ENCODE data around the gene NEDD4.
A peak's percentile ranks its signal among the peaks of the same experiment; 100 is the strongest.
"Not testable (repeated sequence)": the region's sequence is repeated elsewhere in the genome, so short reads cannot be mapped to it uniquely, and the experiment has no call there.

The NEDD4 gene

DNA sequence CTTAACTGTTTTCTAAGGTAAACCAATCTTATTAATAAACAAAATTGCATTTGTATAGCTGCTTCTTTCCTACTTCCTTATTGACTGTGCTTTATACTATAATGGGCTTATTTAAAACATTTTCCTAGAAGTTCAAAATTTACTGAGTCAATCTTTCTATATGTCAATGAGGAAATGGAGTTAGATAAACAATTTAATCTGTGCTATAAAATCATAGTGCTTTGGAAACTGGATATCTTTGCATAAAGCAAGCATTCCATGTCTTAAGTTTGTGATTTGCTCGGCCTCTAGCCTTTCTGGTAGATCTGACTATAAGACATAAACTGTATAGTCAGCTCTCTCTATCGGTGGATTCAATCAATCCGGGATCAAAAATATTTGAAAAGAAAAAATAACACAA is 99.6 kb downstream of the NEDD4 start:
- DNase-seq (ENCODE audit: low spot score): no peak

DNA sequence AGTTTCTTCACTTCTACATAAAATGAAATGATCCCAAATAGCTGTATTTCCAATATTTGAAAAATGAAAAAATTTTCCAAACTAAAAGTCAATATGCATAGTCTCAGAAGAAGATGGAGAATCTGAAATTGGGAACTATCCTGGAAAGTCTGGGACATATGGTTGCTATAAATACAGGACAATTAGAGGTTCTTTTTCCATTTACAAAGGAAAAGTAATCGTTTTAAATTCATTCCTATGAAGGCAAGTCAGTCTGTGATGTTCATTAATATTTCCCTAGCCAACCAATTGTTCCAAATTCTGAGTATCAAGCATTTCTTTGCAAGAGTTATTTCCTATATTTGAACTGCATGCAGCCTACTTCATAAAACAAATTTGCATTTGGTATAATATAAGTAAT is 102.2 kb downstream of the NEDD4 start:
- DNase-seq (ENCODE audit: low spot score): no peak

DNA sequence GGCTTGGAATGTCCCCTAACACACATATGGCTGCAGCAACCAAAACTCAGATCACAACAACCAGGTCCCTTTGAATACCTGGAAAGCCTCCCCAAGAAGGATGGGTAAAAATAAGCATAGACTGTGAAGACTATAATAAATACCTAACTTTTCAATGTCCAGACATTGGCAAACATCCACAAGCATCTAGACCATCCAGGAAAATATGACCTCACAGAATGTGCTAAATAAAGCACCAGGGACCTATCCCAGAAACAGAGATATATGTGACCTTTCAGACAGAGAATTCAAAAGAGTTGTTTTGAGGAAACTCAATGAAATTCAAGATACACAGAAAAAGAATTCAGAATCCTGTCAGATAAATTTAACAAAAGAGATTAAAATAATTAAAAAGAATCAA is 109.2 kb downstream of the NEDD4 start:
- no peak for DNase-seq (ENCODE audit: low spot score)

DNA sequence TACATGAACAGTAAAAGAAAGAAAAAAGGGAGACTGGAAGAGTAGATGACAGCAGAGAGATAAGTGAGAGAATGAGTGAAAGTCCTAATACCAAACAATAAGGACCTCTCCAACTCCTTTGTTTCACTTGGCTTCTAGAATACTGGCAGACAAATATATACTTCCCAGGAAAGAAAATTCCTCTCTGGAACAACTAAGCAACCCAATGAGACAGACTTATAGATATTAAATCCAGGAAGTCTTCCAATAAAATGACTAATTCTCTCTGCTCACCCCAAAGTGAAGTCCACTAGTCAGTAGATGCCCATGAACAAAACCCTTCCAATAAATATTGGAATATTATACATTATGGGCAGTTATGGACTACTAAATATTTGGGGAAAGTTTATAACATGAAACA is 114.2 kb downstream of the NEDD4 start:
- no peak for DNase-seq (ENCODE audit: low spot score)

DNA sequence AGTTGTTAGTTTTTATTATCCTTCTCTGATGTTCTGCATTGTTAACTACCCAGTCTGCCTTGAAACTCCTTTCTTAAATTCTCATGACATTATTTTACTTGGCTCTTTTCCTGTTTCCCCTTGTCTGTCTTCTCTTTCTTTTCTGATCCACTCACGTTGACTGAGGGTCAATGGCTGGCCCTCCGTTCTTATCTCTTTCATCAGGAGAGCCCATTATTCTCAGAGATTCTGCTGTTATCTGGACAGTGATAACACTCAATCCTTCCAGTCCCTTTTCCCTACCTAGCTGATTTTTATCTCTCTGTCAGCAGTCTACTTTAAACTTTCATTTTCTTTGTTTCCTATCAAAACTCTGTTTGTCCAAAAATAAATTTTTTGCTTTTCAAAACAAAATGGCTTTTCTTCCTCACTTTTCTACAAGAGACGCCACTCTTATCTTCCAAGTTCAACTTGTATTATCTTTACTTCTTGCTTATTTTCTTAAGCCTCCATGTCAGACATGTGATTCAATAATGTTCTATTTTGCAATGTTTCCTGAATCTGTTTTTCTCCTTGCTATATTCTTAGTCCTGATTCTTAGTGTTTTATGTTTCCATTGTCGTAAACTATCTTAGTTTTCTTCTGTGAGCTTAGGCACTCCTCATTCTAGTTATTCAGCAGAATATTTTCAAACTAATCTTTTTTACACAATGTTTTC is 120.2 kb downstream of the NEDD4 start:
- DNase-seq (ENCODE audit: low spot score): no peak

DNA sequence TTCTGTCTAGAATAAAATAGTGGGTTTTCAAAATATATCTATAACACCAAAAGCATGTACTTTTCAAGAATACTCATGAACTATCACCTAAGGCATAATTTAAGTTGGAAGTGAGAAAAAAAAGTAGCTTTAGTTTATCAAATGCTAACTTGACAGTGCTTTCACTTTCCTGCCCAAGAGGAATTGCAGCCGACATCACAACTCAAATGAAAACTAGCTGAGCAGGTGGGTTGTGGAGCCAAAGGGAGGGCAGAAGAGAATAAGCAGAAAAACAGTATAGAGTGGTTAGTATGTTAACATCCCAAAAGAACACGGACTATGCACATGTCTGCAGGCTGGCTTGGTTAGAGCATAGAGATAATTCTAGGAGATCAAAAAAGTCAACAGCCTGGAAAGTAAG is 120.9 kb downstream of the NEDD4 start:
- no peak for DNase-seq (ENCODE audit: low spot score)

DNA sequence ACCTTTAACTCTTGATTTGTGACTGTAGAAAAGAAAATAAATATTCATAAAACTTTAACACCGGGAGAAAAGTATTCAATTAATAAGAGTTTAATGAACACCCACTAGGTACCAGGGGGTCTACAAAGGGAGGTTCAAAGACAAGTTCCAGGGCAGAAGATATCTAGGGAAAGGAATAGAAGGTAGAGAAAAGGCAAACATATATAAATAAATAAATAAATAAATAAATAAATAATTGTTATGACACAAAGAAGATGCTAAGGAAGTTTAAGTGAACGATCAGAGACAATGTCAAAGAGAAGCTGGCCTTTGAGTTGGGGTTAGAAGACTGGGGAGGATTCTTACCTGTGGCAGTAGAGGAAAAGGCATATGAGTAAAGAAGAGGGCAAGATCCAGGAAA is 123.8 kb downstream of the NEDD4 start:
- no peak for DNase-seq (ENCODE audit: low spot score)

DNA sequence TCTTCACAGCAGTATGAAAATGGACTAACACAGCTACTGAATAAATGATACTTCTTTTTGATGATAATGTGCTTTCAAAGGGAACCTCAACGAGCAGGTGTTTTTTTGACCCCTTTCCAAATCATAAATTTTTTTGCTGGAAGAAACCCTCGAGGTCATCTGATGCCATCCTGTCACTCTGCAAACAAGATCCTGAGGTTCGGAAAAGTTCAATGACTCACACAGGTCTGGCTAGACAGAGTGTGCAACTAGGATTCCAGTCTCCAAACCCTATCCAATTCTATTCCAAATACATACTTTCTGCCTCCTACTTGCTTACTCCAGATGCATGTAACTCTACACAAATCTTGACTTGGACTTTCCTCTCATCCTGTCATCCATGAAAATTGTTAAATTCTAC is 124.7 kb downstream of the NEDD4 start:
- no peak for DNase-seq (ENCODE audit: low spot score)

DNA sequence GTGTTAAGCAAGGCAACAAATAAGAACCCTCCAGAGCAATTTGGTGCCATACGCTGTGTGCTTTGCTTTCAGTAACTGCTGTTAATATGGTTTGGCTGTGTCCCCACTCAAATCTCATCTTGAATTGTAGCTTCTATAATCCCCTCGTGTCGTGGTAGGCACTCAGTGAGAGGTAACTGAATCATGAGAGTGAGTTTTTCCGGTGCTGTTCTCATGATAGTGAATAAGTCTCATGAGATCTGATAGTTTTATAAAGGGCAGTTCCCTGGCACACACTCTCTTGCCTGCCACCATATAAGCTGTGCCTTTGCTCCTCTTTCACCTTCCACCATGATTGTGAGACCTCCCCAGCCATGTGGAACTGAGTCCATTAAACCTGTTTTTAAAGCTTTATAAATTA is 125.1 kb downstream of the NEDD4 start:
- not testable (repeated sequence) for DNase-seq (ENCODE audit: low spot score)

DNA sequence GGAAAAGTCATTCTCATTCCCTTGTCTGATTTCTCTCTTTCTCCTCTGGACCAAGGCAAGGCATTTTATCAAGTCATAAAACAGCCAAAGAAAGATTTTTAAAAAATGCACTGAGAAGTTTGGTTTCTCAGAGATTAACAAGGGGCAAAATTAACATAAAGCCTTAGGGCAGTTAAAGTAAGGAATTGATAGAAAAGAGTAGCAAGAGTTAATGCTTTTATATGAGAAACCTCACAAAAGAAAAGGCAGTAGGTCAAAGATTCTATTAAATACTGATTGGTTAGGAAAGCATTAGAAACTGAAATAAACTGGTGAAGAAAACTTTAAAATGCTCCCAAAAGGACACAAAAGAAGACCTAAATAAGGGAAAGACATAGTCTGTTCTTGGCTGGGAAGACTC is 129.5 kb downstream of the NEDD4 start:
- DNase-seq (ENCODE audit: low spot score): no peak

DNA sequence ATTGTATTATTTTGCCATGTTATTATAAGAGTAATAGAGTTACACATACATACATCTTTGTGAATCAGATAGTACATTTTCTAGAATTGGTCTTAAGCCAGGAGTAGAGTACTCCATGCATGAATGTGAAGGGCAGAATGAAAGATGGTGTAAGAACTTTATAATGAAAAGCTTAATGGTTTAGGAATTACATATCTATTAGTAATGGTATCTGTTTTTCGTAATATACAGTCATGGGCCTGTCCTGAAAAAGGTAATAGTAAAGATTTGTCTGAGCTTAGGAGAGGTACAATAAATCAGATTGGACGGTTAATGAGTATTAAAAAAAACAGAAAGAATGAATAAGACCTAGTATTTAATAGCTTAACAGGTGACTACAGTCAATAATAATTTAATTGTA is 132.3 kb downstream of the NEDD4 start:
- DNase-seq (ENCODE audit: low spot score): no peak

DNA sequence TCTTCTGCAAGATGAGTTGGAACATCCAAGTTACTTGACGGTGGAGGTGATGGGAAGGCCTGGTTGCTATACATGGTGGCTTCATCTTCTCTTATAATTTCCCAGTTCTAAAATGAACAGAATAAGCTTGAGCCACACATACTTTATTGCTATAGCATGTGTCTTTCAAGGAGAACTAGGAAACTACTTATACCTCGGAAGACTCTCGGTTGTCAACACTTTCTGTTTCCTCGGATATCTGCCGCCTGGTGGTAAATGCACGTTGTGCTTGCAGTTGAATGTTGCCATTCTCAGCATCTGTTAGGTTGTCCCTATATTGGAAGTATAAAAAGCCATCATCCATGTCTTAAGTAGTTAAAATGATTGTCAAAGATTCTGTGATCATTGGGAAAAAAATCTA is 132.9 kb downstream of the NEDD4 start:
- DNase-seq (ENCODE audit: low spot score): no peak

DNA sequence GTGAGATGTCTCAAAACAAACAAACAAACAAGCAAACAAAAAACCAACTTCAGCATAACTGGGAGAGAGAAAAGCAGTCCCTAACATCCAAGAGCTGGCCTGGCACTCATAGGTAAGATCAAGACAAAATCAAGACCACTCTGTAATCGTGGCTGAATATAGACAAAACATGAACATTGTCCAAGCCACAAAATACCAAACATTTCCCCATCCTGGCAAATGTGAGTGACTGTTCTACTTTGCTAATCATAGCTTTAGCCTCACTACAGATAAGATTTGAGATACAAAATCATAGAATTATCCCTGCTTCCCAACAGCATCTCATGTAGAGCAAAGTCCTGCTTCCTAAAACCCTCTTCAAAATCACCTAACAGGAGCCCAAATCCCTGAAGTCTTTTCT is 133.7 kb downstream of the NEDD4 start:
- no peak for DNase-seq (ENCODE audit: low spot score)

DNA sequence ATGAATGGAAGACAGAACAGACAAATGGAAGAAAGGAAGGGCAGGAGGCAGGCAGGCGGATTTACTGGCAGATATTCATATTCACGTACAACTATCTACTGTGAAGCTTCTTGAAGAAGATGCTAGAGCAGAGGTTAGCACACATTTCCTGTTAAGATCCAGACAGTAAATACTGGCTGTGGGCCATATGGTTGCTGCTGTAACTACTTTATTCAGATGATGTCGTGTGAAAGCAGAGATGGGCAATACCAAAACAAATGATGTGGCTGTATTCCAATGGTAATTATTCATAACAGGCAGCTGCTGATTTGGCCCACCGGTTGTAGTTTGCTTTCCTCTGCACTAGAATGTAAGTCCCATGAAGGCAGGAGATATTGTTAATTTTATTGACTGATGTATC is 134.8 kb downstream of the NEDD4 start:
- no peak for DNase-seq (ENCODE audit: low spot score)

DNA sequence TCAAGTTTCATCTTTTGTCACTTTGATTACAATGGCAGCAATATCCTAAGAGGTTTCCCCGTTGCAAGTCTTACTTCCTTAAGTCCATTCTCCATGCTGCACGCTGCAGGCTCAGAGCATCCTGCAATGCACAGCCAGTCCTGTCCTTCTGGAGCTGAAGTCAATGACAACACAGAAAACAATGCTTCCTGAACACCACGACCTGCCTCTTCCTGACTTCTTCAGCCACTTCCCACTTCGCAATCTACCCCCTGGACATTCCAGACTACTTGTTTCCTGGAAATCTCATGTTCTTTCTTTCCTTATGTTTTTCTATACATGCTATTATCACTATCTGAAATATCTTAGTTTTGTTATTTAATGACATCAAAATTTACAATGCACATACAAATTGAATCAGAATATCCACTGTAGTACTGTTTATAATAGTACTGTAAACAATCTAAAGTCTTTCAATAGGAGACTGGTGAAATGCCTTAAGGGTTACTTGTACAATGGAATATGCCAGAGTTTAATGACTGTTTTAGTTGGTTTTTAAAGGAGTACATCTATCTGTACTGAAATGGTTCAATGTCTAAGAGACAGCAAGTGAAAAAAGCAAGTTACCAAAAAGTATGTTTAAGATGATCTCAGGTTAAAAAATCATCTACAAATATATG is 136.8 kb downstream of the NEDD4 start:
- DNase-seq (ENCODE audit: low spot score): no peak

DNA sequence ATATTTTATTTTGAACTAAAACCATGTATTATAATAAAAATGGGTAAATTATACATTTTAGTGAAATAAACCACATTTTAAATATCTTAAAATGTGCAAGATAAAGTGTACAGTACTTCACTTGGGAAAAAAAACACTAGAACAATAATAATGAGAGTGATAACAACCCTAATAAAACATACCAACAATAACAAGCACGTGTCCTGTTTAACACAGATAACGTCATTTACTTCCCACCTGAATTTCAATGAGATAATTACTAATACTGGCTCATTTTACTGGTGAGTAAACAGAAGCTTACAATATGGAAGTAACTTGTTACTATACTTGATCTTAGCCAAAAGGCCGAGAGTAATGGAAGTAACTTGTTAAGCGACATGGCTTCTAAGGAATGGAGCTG is 140.3 kb downstream of the NEDD4 start:
- no peak for DNase-seq (ENCODE audit: low spot score)

DNA sequence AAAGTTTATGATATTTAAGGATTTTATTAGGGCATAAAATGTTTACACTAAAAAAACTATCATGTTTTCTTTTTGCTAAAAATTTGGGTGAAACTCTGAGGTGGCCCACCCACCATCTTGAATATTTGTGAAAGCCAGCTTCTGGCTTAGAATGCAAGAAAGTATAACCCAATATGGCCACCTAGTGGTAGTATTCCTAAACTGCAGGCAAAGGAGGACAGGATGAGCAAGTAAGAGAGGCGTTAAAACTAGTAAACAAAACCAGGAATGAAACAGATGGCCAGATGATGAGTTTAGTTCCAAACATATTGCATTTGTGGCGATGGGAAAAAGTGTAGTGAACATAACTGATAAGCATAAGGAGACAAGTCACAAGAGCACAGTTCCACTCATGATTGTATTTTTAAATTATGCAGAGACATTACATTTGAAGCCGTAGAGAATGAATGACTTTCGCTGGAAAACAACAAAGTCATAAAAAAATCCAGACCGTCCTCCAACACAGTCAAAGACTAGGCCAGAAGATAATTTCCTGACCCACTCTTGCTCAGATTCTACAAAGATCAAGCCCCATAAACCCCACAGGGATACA is 147.2 kb downstream of the NEDD4 start:
- peak; percentile 50 for DNase-seq (ENCODE audit: low spot score)

DNA sequence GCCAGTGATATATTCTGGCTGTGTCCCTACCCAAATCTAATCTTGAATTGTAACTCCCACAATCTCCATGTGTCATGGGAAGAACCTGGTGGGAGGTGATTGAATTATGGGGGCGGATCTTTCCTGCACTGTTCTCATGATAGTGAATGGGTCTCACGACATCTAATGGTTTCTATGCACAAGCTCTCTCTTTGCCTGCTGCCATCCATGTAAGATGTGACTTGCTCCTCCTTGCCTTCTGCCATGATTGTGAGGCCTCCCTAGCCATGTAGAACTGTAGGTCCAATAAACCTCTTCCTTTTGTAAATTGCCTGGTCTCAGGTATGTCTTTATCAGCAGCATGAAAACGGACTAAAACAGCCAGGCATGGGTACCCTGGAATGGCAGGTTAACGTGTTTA is 150.5 kb downstream of the NEDD4 start:
- DNase-seq (ENCODE audit: low spot score): not testable (repeated sequence)

DNA sequence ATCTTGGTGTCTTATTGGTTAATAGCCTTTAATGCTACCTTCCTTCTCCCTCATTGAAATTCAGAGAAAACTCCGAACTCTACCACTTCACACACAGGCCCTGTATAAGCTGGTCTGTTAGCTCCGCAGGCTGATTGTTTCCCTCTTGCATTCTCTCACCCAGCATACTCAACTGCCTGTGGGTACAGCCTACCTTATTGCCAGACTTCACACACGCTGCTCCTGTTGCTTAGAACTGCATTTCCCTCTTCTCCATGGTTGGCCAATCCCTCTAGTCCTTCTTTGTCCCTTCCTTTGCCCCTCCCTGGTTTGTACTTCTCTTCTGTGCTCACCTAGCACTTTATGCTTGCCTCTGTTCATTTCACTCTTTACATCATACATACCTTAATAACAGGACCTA is 157.5 kb downstream of the NEDD4 start:
- DNase-seq (ENCODE audit: low spot score): no peak

DNA sequence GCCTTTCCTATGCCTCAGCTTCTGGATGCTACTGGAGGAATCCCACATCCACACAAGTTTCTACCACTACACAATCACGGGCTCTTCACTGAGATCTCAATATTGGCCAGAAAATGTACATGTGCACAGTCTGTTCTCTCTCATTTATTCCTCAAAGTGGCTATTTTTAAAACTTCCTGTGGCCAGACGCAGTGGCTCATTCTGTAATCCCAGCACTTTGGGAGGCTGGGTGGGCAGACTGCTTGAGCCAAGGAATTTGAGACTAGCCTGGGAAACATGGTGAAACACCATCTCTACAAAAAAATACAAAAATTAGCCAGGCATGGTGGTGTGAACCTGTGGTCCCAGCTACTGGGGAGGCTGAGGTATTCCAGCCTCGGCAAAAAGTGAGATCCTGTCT is 159.1 kb downstream of the NEDD4 start:
- DNase-seq (ENCODE audit: low spot score): no peak

DNA sequence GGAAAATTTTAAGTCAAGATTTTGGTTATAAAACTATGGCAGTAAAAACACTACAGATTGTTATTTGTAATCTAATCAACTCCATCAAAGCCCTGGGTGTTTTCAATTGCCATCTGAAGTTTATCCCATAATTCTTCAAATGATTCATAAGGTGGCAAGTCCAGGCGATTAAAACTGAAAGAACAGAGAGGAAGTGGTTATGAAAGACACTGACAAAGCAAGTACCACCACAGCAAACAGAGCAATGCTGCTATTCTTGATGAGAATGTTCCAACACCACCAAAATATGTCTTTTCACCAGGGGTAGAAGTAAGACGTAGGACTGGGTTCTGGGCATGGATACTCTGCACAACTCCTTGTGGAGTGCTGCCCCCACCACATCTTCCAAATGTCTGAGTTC is 163.6 kb downstream of the NEDD4 start:
- DNase-seq (ENCODE audit: low spot score): no peak

DNA sequence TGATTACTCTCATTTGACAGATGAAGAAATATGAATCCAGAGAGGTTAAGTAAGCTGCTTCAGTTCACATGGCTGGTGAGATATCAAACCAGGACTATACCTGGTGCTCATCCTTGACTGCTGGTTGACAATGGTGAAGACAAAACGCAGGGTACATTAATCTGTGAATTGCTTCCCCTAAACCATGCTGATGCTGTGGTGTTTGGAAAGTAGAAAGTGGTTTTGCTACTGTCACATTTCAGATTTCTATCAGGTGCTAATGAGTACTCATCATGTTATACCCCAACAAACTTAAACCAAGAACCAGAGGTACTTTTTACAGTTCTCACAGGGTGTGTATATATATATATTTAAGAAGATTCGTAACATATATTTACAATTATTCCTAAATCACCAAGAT is 165.5 kb downstream of the NEDD4 start:
- DNase-seq (ENCODE audit: low spot score): no peak

DNA sequence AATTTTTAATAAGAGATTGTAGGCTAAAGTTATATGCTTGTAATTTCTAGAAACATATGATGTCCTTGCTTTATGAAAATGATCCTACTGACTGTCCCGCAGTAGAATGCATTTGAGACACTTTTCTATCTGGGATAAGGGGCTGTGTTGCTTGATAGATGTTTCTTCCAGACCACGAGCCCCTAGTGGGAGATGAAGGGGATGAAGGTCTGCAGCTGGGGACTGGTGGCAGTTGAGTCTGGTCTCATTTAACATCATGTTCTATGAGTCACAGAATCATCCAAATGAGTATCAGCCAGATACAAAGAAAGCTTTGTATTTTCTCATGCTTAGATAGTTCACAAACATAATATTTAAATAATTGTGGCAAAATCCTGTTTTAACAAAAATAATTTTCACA is 166.2 kb downstream of the NEDD4 start:
- DNase-seq (ENCODE audit: low spot score): no peak

Measured in putamen (tissue), 1 donor.